ENCODE results near the gene PDHB.

DNA sequence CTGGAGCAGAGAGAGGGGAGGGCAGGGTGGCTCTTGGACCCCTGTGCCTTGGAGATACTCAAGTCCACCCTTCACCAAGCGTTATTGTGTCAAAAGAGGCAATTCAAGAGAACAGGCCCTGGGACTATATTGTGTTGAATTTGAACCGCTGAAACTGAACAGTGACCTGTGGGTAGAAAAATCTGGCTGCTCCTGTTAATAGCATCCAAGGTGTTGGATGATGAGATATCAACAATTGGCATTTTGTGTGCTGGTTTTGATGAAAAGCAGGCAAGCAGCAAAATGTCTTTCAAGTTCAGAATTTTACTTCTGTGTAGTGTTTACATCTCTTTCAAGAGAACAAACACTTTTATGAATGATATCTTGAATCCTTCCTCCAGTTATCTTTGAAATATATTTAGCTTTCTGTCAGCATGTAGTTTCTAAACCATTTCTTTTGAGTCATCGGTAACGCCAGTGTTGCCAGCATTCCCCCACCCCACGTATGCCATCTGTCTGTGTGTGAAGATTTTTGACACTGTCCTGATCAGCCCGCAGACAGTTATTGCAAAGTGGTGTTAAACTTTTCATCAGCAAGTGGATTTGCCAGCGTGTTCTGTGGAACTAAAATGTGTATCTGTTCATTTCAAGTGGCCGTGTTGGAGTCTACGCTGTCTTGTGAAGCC is 34.8 kb downstream of the PDHB start:
- TF ChIP-seq, protein P1, sequence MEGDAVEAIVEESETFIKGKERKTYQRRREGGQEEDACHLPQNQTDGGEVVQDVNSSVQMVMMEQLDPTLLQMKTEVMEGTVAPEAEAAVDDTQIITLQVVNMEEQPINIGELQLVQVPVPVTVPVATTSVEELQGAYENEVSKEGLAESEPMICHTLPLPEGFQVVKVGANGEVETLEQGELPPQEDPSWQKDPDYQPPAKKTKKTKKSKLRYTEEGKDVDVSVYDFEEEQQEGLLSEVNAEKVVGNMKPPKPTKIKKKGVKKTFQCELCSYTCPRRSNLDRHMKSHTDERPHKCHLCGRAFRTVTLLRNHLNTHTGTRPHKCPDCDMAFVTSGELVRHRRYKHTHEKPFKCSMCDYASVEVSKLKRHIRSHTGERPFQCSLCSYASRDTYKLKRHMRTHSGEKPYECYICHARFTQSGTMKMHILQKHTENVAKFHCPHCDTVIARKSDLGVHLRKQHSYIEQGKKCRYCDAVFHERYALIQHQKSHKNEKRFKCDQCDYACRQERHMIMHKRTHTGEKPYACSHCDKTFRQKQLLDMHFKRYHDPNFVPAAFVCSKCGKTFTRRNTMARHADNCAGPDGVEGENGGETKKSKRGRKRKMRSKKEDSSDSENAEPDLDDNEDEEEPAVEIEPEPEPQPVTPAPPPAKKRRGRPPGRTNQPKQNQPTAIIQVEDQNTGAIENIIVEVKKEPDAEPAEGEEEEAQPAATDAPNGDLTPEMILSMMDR (CRISPR knock-in tag; IDR thresholded peaks at IDR 0.05), result no peak
- no peak for TF ChIP-seq ZFP36 (IDR thresholded peaks at IDR 0.05; ENCODE audit: borderline replicate concordance, low read depth, low read length, partially characterized antibody)
- TF ChIP-seq RAD21 (CRISPR knock-in tag; IDR thresholded peaks at IDR 0.05), result no peak
- TF ChIP-seq ARNT (IDR thresholded peaks at IDR 0.05), result no peak
- TF ChIP-seq NONO (IDR thresholded peaks at IDR 0.05), result no peak
- TF ChIP-seq NONO (CRISPR knock-in tag; conservative IDR thresholded peaks at IDR 0.05), result no peak
- TF ChIP-seq, protein P2, sequence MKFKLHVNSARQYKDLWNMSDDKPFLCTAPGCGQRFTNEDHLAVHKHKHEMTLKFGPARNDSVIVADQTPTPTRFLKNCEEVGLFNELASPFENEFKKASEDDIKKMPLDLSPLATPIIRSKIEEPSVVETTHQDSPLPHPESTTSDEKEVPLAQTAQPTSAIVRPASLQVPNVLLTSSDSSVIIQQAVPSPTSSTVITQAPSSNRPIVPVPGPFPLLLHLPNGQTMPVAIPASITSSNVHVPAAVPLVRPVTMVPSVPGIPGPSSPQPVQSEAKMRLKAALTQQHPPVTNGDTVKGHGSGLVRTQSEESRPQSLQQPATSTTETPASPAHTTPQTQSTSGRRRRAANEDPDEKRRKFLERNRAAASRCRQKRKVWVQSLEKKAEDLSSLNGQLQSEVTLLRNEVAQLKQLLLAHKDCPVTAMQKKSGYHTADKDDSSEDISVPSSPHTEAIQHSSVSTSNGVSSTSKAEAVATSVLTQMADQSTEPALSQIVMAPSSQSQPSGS (CRISPR knock-in tag; IDR thresholded peaks at IDR 0.05), result no peak
- TF ChIP-seq JUN (CRISPR knock-in tag; IDR thresholded peaks at IDR 0.05), result no peak
- TF ChIP-seq HDAC6 (IDR thresholded peaks at IDR 0.05; ENCODE audit: low read depth, low read length), result no peak
- TF ChIP-seq ZFX (CRISPR knock-in tag; IDR thresholded peaks at IDR 0.05; ENCODE audit: low read depth), result no peak
- TF ChIP-seq ETV5 (CRISPR knock-in tag; IDR thresholded peaks at IDR 0.05; ENCODE audit: borderline replicate concordance), result no peak
- no peak for TF ChIP-seq EZH2 (conservative IDR thresholded peaks at IDR 0.05; ENCODE audit: low read depth, low read length)
- no peak for TF ChIP-seq HNRNPH1 (optimal IDR thresholded peaks at IDR 0.05; ENCODE audit: low read depth, low read length)
- TF ChIP-seq HCFC1 (IDR thresholded peaks at IDR 0.05; ENCODE audit: low read depth, low read length), result no peak

Data from HepG2 (cell line).